ENCODE data around the gene RASL10B.

DNA sequence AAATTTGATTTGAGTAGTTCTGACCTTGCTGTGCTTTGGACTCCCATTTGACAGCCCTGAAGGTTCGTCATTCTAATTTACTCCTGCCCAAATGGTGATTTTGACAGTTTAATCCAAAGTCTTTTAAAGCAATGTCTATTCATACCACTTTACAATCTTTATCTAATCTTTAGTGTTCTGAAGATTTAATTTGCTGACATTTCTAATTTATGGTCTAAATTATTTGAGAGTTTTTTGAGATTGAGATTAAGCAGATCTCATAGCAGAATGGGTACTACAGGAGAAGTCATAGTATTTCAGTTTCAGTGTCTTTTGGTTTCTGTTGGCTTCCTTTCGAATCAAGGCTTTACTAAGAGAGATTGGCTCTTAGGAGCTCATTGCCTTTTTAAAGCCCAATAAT lies 32.6 kb upstream of the RASL10B start:
- TF ChIP-seq, protein P1, sequence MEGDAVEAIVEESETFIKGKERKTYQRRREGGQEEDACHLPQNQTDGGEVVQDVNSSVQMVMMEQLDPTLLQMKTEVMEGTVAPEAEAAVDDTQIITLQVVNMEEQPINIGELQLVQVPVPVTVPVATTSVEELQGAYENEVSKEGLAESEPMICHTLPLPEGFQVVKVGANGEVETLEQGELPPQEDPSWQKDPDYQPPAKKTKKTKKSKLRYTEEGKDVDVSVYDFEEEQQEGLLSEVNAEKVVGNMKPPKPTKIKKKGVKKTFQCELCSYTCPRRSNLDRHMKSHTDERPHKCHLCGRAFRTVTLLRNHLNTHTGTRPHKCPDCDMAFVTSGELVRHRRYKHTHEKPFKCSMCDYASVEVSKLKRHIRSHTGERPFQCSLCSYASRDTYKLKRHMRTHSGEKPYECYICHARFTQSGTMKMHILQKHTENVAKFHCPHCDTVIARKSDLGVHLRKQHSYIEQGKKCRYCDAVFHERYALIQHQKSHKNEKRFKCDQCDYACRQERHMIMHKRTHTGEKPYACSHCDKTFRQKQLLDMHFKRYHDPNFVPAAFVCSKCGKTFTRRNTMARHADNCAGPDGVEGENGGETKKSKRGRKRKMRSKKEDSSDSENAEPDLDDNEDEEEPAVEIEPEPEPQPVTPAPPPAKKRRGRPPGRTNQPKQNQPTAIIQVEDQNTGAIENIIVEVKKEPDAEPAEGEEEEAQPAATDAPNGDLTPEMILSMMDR (IDR thresholded peaks at IDR 0.05) = no peak
- no peak for TF ChIP-seq POLR2A (IDR thresholded peaks at IDR 0.05)

Measured in thyroid gland (tissue), 4 donors.